ENCODE data around the gene SPRYD7.

- TF ChIP-seq EZH2 (IDR thresholded peaks at IDR 0.05; ENCODE audit: insufficient read depth, poor library complexity, severe bottlenecking) (no peak), EZH2phosphoT487 (IDR thresholded peaks at IDR 0.05; ENCODE audit: insufficient read depth, low read depth) (no peak)
These were observed 40.3 kb downstream of the SPRYD7 start for GRCh38 chr13:49895826-49896225.
